HG03095 (cell line): ENCODE data around the gene LGI4.

Experiments
- ATAC-seq: cut with Tn5 transposase; IDR thresholded peaks from one replicate; pipeline ENCODE4 v1.9.1; 2021; ENCODE audit warnings: moderate library complexity; ENCODE audit not compliant: unreplicated experiment

LGI4 gene

DNA sequence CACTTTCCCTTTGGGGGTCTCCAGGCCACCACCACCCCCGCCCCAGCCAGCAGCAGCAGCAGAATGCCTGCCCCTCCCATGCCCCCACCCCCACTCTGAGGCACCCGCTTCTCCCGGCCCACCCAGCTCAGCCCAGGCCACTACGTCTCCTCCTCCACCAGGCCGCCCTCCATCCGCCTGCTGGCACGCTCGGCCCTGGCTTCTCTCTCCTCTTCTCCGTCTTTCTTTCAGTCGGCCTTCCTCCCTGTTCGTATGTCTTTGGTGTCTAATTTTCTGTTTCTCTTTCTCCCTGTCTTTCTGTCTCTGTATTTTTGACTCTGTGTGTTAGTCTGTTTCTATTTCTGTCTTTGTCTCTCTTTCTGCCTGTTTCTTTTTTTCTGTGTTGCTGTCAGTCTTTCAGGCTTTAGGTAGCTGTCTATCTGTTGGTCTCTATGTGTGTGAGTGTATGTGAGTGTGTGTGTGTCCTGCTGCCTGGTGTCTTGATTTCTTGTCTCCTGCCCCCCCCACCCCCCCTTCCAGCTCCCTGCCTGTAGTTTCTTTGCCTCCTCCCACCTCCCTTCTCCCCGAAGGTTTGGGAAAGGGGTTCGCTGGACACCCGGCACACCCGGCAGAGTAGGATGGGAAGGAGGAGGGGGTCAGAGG, at the start of gene LGI4:
Gene LGI4 (minus strand): TSS at position 459 of the 642 bp plus-strand sequence. CDS start 379 bp downstream, at position 80.
- ATAC-seq, result no peak

DNA sequence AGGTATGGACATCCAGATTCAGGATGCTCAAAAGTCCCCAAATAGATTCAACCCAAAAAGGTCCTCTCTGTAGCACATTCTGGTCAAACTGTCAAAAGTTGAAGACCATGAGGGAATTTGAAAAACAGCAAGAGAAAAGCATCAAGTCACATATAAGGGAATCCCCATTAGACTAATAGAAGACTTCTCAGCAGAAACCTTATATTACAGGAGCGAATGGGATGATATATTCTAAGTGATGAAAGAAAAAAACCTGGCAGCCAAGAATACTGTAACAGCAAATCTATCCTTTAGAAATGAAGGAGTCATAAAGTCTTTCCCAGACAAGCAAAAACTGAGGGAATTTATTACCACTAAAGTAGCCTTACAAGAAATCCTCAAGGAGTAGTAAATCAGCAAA, 49.4 kb upstream of the LGI4 start:
- ATAC-seq, result no peak

DNA sequence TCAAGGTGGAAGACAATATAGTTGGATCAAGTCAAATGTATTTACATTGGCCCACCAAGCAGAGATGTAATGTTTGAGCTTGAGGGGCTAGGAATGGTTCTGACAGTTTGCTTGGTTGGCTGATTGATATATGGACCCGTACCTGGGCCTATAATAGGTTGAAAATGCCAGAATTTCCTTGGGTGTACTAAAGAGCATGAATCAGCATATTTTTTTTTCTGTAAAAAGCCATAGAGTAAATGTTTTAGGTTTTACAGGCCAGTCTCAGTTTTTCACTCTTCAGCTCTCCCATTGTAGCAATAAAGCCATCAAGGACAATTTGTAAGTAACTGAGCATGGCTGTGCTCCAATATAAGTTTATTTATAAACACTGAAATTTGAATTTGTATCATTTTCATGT, 46.5 kb upstream of the LGI4 start:
- no peak for ATAC-seq

DNA sequence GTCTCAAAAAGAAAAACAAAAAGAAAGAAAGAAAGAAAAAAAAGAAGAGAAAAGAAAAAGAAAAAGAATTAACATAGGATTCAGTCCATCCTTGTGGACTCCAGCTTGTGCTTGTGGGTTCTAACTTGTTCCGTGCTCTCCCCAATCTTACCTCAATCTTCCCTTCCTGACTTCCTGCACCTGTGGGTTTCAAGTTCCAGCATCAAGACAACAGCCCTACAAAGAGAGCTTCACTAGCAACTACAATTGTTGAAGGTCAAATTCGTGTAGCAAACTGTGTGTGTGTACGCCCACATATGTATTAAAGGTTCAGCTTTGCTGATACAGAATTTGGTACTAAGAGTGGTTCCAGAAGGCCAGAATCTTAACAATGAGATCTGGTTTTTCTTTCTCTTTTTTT, 45.0 kb upstream of the LGI4 start:
- no peak for ATAC-seq

DNA sequence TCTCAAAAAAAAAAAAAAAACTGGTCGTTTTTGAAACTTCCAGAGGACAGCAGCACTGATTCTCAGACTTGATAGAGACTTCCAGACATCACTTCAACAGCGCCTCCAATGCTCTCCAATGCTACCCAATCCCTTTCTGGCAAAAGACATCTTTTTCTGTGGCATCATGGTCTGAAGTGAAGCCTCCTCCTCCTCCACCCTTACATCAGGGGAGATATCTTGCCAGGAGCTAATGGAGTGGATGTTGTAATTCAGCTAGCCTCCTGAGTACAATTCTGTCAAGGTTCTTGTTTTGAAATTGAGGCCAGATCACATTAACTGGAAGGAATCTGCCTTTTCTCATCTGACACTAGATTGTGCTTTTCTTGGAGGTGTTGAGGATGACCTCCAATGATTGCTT, 43.8 kb upstream of the LGI4 start:
- no peak for ATAC-seq

DNA sequence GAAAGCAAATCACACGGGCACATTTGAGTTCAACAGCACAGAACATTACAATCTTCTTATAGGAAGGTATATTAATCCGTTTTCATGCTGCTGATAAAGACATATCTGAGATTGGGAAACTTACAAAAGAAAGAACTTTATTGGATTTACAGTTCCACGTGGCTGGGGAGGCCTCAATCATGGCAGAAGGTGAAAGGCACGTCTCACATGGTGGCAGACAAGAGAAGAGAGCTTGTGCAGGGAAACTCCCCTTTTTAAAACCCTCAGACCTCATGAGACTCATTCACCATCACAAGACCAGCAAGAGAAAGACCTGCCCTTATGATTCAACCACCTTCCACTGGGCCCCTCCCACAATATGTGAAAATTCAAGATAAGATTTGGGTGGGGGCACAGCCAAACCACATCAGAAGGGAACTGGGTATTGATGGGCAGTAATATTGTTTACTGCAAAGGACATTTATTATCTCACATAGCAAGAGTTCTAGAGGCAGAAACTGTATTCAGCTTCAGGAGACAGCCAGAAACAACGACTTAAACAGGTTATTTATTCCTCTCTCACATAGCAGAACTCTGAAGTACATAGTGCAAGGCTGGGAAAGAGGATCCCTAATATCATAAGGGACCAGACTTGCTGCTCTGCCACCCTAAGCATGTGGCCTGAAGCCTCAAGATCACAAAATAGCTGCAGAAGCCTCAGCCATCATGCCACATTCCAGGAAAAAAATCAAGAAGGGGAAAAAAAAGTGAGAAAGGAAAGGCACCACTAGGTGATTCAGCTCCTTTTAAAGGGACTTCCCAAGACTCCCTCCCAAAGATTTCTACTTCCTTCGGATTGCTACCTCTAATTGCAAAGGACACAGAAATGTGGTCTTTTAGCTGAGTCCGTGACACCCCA, 42.8 kb upstream of the LGI4 start:
- ATAC-seq, result no peak

DNA sequence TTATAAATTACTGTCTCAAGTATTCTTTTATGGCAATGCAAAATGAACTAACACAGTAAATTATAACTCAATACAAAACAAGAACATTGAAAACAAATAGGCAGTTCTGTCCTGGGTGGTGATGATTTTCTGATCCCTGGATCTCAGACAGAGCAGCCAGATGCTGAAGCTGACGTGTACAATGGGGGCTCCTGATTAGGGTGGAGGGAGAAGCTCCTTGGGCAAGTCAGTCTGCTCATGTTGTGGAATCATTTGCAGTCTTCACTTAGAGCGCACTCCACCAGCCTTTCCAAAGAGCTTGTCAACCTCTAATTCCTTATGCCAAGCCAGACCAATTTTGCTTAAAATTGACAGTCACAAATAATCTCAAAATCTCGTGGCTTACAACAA, 41.3 kb upstream of the LGI4 start:
- ATAC-seq, result no peak

DNA sequence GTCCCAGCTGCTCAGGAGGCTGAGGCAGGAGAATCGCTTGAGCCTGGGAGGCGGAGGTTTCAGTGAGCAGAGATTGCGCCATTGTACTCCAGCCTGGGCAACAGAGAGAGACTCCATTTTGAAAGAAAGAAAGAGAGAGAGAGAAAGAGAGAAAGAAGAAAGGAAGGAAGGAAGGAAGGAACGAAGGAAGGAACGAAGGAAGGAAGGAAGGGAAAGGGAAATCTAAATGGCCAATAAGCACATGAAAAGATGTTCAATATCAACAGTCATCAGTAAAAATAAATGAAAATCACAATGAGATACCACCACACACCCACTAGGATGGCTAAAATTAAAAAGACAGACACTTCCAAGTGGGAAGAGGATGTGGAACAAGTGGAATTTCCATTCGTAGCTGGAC, 39.4 kb upstream of the LGI4 start:
- no peak for ATAC-seq

DNA sequence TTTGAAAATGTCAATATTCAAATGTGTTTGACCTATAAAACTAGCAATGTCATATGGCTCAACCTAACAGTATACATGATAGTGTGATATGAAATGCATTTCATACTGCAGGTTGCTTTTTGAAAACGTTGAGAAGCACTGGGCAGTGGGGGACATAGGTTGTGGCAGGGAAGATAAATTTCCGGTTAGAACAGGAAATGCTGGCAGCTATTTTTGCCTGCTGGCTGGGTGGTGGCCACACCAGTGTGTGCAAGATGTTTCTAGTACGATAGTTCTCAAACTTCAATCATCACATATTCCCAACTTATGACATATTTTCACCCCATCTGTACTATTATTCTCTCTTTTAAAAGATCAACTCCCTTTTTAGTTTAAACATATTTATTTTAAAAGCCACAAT, 36.9 kb upstream of the LGI4 start:
- no peak for ATAC-seq

DNA sequence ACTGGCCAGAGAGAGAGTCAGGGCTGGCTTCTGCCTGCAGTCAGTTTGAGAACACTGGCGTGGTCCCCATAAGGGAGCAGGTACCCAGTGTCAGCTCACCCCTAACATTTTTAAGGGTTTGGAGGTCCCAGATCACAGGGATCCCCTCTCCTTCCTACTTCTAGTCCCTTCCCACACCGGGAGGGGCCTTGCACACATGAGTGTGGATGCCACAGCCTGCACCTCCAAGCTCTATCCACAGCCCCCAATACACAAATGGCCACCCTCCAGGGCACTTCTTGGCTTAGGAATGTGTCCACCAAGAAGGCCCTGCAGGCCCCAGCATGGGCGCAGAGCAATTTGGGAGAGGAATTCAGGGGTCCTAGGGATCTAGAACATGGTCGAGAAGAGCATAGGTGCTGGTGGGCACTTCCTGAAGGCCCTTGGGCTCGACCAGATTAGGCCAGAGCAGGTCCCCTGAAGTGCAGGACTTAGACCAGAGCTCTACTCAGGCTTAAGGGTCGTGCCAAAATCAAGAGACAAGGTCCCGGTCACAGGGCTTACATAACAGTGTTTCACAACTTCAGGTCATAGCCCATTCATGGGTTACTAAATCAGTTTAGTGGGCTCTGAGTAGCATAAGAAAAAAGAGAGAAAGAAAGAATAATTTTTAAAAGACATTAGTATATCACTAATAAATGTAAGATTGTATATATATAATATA, 35.7 kb upstream of the LGI4 start:
- no peak for ATAC-seq

DNA sequence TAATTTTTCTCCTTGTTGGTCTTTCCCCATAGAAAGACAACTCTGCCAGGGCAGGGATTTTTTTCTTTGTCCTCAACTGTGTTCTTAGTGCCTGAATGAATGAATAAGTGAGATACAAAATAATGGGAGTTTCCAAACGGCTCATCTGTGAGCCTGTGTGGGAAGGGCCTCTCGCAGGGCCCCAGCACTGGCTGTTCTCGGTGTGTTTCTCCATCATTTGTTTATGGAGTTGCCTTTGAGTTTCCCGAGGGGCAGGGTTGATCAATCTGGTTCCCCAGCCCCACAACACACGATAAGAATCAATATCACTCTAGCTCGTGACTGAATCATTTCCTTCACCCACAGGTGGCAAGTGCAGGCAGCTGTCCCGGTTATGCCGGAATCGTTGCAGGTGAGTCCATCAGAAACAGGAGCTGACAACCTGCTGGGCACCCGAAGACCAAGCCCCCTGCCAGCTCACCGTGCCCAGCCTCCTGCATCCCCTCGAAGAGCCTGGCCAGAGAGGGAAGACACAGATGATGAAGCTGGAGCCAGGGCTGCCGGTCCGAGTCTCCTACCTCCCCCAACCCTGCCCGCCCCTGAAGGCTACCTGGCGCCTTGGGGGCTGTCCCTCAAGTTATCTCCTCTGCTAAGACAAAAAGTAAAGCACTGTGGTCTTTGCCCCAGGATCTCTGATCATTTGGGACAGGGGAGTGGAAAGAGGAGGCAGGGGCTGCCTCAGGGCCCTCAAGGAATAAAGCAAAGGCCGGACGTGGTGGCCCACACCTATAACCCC, 34.5 kb upstream of the LGI4 start:
- no peak for ATAC-seq

DNA sequence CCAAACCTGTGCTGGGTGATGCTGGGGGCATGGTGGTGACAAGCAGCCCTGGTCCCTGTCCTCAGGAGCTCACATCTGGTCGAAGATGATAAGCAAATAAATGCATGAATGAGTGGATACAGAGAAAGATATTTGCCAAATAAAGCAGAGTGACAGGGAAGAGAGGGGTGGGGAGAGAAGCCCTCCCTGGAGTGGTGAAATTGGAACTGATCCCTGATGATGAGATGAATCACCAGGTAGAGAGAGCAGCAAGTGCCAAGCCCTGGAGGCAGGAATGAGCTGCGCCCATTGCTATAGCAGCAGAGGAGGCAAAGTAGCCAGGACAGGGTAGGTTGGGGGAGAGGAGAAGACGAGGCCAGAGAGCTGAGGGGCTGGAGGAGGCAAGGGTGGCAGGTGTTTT, 33.3 kb upstream of the LGI4 start:
- ATAC-seq, result no peak

DNA sequence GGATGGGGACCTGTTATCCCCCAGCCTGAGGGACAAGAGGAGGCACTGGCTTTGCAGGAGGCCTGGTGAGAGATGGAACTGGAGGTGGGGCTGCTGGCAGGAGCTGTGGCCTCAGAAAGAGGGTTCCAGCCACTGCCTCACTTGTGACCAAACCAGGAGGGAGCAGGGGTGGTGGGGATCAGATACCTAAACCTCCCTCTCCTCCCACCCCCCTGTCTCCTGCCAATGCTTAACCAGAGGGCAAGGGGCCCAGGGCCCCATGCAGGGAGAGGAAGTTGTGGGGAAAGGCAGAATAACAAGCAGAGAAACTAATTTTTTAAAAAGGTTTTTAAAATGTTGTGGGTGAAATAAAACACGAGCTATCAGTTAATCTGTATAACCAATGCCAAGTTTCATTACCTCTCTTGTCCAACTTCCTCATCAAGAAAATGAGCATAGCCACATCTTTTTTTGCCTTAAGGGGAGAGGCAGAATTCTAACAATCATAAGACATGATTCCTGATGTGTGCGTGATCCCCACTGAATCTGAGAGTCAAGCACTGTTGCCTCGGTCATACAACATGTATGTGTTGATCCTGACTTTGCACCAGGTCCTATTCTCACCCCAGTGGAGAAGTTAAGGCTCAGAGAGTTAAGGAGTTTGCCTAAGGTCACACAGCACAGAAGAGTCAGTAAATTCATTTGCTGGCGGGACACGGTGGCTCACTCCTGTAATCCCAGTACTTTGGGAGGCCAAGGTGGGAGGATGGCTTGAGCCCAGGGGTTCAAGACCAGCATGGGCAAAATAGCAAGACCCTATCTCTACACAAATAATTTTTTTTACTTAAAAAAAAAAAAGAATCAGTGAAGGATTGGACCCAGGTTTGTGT, 32.6 kb upstream of the LGI4 start:
- no peak for ATAC-seq

DNA sequence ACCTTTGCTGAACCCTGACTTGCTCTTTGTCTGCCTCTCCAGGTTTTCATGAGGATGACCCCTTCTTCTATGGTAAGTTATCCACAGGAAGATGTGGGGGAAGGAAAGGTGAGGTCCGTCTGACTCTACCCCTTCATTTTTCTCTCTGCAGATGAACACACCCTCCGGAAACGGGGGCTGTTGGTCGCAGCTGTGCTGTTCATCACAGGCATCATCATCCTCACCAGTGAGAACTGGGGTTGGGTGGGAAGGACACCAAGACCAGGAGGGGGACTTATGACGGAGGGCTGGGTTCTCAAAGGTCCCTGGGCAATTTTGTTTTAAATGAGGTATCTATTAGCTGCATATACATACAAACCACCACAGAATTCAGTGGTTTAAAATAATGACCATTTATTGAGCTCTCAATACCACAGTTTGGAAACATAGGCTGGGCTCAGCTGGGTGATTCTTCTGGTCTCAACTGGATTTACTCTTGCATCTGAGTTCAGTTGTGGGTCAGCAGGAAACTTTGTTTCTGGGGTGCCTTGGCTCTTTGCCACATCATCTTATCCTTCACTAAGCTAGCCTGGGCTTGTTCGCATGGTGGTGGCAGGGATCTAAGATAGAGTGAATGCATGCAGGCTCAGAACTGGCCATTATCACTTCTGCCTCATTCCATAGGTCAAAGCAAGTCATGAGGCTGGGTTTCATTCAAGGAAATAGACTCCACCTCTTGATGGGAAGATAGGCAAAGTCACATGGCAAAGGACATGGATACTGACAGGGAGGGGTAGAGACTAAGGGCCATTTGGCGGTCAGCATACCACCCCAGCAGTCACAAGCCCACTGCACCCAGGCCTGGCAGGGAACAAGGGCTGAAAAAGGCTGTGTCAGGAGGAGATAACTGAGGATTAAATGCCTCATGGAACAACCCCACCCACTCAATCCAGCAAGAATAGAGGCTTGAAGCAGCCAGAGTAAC, 31.5 kb upstream of the LGI4 start:
- ATAC-seq, result no peak

DNA sequence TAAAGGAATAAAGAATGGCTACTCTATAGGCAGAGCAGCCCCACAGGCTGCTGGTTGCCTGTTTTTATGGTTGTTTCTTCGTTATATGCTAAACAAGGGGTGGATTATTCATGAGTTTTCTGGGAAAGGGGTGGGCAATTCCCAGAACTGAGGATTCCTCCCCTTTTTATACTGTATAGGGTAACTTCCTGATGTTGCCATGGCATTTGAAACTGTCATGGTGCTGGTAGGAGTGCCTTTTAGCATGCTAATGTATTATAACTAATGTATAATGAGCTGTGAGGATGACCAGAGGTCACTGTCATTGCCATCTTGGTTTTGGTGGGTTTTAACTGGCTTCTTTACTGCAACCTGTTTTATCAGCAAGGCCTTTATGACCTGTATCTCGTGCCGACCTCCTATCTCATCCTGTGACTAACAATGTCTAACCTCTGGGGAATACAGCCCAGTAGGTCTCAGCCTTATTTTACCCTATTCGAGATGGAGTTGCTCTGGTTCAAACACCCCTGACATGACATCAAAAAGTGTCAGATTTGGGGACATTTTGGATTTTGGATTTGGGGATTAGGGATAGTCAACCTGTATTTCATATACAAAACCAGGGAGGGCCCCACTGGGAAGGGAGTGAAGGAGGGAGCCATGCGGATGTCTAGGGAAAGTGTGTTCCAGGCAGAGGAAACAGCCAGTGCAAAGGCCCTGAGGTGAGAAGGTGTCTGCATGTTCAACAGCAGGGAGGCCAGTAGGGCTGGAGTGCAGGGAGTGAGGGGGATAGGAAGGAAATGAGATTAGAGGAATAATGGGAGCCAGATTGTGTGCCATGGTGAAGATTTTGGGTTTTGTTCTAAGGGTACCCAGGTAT, 30.6 kb upstream of the LGI4 start:
- no peak for ATAC-seq

DNA sequence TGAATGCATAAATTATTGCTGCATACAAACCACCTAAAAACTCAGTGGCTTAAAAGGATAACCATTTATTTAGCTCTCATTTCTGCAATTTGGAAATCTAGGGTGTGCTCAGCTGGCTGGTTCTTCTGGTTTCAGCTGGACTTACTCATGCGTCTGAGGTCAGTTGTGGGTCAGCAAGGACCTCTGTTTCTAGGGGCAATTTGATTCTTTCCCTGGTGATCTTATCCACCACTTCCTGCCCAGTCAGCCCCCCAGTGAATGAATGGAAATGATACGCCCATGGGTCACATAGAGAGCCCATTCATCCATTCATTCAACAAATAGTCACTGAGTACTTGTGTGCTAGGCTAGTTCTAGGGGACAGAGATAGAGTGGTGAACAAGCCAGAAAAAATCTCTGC, 29.6 kb upstream of the LGI4 start:
- ATAC-seq, result no peak

DNA sequence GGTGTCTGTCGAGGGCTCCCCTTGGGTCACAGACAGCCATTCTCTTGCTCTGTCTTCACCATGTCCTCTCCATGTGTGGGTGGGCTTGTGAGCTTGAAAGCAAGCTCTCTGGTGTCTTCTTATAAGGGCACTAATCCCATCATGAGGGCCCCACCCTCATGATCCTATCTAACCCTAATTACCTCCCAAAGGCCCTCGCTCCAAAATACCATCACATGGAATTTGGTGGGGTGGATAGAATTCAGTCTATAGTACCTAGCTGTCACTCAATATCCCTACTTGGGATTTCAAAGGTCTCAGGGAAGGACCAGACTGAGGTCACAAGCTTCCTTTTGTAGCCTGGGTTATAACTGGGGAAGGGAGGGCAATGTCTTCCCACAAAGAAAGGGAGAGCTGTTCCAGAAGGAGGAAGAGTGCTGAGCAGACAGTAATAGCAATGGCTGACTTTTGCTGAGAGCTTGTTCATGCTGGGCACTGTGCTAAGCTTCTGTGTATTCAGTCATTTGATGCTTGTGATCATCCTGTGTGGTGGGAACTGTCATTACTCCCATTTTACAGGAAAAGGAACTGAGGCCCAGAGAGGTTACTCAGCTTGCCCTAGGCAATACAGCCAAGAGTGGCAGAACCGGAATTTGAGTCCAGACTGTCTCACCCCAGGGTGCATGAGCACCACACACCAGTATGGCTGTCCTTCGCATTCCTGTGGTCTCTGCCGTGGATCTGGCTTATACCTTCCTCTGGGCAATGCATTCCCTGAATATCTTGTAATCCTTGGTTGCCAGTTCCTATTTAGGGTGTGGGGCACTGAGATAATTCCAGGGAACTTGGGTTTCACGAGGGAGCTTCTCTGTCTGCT, 27.8 kb upstream of the LGI4 start:
- ATAC-seq, result no peak
